Stimulated activated CD8-positive, alpha-beta memory T cell treated with anti-CD3 and anti-CD28 coated beads, Interleukin-7, amount 100 ng/mL, for 4 hours (primary cell): Measurements from ENCODE around the gene DOCK3.
A peak's percentile ranks its signal among the peaks of the same experiment; 100 is the strongest.
"Not testable (repeated sequence)": the region's sequence is repeated elsewhere in the genome, so short reads cannot be mapped to it uniquely, and the experiment has no call there.

ENCODE experiments used
- DNase-seq, 2 donors: peaks; one replicate each; pipeline ENCODE4 v3.0.0-alpha.2; 2020; ENCODE audit warnings: low read depth in 2 of 2

The DOCK3 gene

DNA sequence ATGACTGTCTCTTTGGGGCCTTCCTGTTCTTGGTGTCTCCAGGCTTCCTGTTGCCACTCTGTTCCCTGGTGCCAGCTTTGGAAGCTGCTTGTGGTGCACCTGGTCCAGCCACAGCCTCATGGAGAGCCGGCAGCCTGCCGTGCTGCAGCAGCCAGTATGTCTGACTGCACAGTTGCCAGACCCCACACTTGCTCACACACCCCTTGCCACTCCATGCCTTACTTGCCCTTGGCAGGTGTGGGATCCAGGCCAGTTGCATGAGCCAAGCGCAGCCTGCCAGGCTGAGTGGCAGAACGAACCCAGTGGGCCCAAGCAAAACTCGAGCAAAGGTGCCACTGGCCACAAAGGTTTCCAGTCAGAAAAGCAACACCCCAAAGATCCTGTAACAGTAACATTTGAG lies 309.2 kb downstream of the DOCK3 start:
- DNase-seq, result no peak

DNA sequence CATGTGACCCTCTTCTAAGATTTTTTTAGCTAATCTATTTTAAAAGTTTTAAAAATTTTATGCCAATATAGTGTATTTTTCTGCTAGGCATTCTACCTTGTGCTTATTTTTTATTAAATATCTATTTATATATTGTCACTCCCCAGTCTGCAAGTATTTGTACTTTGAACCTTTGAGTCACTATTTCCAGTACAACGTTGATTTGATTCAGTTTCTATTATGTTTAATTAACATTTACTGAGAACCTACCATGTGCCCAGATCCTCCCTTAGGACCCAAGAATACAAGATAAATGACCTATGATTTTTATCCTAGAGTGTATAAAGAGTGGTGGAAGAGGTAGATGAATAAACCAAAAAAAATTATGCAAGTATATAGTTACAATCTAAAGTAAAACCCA lies 311.2 kb downstream of the DOCK3 start:
- DNase-seq, result no peak

DNA sequence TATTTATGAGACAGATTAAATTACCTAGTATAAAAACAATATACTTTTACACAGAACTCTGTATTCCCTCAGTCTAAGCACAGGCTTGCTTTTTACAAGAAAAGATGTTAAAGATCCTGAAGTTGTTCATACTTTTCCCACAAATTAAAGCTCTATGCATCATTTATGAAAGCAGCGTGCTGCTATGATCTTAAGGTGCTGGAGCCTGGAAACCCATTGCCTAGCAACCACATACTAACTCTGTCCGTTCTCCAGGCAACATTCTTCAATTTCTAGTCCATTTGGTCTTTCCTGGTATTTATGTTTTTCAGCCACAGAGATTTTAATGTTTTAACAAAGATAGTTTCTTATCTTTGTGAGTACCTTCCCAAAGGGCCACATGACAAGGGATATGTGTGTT lies 312.0 kb downstream of the DOCK3 start:
- DNase-seq, result no peak

DNA sequence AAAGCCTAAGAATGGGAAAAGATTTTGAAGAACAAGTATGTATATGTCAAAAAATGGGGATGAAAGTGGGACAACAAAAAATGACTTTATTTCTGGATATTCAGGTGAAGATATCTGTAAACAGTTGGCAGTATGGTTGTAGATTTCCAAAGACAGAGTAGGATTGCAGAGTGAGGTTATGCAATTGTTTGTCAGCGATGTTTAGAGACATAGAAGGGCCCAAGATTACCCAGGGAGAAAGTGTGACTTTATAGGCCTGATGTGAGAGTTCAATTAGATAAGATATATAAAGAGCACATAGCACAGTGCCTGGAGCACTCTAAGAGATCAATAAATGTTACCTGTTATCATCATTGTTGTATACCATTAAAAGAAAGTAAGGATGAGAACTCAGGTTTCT lies 319.8 kb downstream of the DOCK3 start:
- no peak for DNase-seq

DNA sequence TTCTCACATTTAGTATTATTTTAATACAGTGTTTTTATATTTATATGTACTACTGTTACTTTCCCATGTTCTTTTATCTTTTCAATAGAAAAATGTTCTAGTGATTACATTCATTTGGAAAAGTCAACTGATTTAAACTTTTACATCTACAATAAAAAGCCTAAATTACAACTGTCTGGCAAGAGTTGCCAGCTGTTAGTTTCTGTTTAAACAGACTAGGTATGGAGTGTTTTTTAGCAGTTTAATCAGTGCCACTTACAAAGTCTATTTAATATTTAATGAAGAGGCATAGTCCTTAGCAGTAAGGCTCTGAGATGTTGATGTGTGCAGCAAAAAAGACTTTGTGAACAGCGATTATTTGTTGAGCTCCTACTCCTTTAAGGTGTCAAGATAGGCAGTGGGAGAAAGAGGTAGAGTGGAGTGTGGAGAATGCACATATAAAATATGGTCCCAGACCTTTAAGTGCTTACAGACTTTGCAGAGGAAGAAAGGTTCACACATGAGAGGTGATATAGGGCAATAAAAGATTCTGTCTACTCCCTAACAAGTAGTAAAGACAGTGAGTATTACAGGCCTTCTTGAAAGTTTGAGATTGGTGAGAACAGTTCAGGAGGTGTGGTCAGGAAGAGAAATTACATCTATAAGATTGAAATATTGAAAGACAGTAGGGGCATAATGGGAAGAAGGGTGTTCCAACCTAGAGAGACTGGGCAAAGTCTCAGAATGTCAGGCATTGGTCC lies 320.5 kb downstream of the DOCK3 start:
- no peak for DNase-seq

DNA sequence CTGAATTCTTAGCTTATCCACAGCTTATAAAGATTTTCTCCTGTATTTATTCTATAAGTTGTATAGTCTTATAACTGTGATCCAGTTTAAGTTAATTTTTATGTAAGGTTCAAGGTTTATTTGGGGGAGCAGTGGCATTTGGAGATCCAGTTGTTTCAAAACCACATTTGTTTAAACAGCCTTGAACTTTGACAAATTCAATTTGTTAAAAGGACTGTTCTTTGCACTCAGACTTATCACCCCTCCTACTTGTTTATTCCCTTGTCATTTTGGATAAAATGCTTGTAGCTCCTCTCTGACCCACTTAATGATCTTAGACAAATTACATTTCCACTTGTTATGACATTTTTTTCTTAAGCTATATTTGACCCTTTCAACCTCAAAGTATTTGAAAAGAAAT lies 327.8 kb downstream of the DOCK3 start:
- DNase-seq, result no peak

DNA sequence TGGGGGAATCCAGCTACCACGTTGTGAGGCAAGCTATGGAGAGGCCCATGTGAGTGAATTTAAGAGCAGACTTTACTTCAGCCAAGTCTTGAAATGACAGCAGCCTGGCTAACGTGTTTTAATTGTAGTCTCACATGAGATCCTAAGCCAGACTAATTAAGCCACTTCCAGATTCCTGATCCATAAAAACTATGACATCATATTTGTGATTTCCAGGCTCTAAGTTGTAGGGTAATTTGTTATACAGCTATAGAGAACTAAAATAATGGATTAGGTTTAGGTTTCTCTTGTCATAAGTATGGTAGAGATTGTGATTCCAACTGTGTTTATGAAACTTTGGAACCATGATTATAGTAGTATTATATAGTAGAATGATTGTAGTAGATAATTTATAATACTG lies 329.5 kb downstream of the DOCK3 start:
- DNase-seq, result no peak

DNA sequence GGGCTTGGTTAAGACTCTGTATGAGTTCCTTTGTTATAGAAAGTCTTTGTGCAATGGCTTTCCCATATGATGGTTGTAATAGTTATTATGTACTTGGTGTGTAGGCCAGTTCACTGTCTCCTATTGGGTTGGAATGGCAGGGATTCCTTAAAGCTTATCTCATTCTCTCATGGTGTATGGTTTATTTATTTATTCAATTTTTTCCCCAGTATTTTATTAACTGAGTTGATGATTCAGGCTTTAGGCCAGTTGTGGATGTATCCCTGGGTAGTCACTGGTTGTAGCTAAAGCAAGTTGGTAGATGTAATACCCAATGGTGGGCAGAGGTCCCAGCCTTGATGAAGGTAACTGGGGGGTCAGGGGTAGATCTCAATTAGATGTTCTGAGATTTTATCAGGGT lies 349.4 kb downstream of the DOCK3 start:
- DNase-seq, result no peak

DNA sequence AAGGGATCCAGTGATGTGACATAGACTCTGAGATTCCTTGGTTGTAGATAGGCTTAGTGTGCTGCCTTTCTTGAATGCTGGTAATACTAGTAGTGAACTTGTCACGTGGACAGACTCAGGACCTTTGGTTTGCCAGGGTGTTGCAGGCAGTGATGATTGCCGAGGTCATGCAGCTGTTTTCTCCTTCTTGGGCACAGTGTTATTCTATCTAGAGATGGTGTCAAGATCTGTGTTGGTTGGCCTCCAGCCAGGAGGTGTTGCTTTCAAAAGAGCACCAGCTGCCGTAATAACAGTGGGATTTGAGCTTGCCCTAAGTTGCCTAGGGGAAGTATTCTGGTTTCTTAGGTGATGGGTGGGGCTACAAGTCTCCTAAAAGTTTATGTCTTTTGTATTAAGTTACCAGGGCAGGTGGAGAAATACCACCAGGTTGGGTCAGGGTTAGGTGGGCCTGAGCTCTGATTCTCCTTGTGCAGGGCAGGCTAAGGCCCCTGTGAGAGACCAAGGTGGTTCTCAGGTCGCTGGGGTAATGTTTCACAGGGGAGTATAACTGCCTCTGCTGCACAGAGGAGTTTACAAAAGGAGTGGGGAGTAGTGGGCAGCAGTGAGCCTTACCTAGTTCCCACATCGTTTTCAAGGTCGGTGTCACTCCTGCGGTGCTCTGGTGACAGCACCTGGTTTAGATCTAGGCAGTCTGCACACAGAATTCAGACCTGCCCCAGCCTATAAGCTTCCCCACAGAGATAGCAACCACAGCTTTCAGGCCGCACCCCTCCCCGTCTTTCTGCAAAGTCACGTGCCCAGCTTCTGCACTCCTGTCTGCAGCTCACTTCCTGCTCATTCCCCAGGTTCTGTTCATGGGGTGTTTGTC lies 350.3 kb downstream of the DOCK3 start:
- peak; percentile 49 to 61 for DNase-seq

DNA sequence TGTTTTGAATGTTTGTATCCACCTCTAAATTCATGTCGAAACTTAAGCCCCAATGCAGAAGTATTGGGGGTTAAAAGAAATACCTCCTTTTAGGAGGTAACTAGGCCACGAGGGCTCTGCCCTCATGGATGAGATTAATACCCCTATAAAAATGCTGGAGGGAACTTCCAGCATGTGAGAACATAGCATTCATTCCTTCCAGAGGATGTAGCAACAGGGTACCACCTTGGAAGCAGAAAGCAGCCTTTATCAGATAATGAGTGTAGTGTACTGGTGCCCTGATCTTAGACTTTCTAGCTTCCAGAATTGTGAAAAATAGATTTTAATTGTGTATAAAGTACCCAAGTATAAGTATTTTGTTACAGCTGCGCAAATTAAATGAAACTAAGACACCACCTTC lies 356.9 kb downstream of the DOCK3 start:
- DNase-seq, result no peak

DNA sequence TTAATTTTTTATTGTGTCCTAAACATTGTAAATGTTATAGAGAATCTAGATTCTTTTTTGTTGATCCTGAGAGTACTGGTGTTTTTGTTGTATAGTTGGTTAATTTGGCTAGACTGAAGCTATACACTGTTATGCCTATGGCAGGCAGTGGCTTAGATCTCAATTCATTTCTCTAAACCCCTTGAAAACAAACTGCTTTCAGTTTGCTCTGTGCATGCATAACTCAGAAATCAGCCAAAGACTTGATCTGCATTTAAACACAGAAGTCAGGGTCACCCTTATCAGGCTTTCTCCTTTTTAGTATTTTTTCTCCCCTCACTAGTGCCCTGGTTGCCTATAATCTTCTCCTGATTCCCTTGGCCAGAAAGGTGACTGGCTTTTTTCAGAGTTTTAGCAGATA lies 360.9 kb downstream of the DOCK3 start:
- DNase-seq, result no peak

DNA sequence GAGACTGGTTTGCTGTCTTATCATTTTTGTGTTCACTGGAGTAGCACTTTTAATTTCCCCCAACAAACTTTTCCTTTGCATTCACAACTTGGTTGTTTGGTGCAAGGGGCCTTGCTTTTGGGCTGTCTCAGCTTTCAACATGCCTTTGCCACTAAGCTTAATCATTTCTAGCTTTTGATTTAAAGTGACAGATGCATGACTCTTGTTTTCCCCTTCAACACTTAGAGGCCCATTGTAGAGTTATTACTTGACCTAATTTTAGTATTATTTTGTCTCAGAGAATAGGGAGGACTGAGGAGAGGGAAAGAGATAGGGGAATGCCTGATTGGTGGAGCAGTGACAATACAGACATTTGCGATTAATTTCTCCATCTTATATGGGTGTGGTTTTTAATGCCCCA lies 370.3 kb downstream of the DOCK3 start:
- no peak for DNase-seq

DNA sequence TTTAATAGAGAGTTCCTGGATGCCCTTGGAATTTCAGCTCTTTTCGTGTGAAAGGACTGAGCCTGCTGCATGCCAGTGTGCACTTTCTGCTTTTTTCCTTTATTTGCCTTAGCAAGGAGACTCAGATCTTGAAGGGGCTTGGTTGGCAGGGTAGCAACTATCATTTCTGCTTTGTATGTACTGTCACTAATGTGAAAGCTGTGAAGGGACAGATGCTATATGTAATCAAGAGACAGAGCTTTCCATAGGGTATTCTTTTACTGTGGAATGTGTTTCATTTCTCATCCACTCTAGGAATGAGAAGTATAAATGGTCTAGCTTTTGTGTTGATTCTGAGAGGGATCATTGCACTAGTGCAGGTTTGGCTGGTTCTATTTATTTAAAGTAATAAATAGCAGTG lies 377.8 kb downstream of the DOCK3 start:
- DNase-seq, result no peak

DNA sequence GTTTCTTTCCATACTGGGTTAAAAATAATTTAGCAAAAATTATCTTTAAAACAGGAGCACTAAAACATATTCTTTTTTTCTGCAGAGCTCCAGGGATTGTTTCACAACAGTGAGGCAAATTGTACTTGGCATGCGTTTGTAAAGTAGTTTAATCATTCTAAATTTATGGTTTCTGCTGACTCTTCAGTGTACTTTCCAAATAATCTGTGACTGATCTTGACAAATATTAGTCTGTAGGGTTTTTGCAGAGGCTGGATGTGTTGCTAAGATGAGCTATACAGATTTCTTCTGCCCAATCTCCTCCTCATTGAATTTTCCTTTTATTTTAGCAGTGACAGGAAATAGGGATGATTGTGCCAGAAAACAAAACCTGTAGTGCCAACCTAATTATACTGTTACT lies 382.4 kb downstream of the DOCK3 start:
- DNase-seq, result no peak

DNA sequence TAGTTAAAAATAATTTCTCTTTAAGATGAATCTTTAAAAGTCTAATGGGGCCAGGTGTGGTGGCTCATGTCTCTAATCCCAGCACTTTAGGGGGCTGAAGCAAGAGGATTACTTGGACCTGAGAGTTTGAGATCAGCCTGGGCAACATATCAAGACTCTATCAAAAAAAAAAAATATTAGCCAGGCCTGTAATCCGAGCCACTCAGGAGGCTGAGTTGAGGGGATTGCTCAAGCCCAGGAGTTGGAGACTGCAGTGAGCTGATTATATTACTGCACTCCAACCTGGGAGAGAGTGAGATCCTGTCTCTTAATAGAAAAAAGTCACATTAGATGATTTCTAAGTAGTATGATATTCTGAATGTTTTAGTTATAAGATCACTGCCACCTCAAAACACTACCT lies 388.3 kb downstream of the DOCK3 start:
- no peak for DNase-seq

DNA sequence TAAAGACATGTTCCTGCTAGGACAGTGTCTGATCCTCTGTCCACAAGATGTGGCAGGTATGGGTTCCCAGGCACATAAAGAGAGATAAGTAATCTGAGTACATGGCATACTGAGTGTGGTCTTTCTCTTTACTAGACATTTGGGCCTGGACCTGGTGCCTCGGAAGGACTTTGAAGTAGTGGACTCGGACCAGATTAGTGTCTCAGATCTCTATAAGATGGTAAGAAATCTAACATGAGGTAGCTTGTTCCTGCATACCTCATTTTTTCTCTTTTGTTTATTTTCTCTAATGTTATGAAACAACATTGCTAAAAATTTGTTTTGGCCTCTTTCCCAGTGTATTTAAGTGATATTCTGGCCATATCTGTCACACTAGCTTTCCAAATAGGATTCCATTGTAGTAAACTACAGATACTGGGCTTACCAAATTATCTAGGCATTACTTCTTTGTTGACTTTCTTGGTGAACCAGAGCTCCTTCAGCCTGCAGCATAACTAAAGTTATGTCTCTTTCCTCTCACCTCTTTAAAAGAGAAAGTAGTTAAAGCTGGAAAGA lies 400.6 kb downstream of the DOCK3 start:
- no peak for DNase-seq

DNA sequence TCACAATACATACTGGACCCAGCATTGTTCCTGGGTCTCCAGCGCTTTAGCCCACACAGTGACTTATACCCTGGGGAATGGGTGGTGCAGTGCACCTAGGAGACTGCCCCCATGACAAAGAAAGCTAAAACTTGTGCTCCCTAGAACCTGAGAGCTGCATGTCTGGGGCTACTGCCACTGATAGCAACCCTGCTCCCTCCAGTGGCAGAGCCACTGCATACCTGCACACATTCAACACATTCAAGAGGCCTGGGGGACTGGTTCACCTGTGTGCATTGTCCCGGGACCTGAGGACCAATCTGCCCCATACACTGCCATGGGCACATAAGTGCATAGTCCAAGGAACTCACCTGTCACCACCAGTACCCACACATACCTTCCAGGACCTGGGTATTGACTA lies 407.6 kb downstream of the DOCK3 start:
- DNase-seq, result no peak

DNA sequence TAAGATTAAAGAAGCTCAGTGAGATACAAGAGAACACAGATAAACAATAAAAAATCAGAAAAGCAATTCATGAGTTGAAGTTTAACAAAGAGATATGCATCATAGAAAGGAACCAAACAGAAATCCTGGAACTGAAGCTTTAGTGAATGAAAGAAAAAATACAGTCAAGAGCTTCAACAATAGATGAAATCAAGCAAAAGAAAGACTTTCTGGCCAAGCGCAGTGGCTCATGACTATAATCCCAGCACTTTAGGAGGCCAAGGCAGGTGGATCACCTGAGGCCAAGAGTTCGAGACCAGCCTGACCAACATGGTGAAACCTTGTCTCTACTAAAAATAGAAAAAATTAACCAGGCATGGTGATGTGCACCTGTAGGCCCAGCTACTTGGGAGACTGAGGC lies 408.8 kb downstream of the DOCK3 start:
- DNase-seq, result no peak

DNA sequence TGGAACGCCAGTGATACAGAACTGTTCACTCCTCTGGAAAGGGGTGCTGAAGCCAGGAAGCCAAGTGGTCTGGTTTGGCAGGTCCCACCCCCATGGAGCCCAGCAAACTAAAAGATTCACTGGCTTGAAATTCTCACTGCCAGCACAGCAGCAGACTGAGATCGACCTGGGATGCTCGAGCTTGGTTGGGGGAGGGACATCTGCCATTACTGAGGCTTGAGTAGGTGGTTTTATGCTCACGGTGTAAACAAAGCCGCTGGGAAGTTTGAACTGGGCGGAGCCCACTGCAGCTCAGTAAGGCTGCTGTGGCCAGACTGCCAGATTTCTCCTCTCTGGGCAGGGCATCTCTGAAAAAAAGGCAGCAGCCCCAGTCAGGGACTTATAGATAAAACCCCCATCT lies 417.4 kb downstream of the DOCK3 start:
- DNase-seq, result not testable (repeated sequence)

DNA sequence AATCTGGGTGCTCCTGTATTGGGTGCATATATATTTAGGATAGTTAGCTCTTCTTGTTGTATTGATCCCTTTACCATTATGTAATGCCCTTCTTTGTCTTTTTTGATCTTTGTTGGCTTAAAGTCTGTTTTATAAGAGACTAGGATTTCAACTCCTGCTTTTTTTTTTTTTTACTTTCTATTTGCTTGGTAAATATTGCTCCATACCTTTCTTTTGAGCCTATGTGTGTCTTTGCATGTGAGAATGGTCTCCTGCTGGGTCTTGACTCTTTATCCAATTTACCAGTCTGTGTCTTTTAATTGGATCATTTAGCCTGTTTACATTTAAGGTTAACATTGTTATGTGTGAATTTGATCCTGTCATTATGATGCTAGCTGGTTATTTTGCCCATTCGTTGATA lies 420.1 kb downstream of the DOCK3 start:
- not testable (repeated sequence) for DNase-seq

DNA sequence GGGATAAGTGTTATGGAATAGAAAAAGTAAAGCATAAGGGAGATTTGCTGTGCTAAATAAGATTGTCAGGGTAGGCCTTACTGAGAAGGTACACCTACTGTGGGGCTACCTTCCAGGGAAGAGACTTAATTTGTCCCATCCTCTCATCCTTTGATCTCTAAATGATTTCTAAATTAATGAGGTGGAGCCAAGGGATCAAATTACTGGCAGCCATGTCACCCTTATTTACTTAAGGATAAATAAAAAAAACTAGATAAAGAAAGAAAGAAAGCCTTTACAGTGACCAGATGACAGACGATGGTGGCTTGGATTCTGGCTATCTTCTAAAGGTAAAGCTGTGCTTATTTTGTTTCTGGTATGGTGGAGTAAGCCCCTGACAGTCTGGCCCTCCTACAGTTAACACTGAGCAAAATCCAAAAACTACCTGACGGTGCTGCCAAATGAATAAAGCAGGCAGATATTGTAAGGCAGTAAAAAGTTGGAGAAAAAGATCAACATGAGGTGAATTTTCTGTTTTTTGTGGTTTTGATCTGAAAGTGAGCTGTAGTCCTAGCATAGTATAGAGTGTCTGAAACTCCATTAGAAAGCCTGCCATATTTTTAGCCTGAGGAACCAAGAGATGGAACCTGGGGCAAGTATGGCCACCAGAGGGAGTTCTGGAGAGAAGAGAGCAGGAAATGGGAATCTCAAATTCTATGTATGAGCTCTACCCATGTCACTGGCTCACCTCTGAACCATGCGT lies 425.2 kb downstream of the DOCK3 start:
- no peak for DNase-seq

DNA sequence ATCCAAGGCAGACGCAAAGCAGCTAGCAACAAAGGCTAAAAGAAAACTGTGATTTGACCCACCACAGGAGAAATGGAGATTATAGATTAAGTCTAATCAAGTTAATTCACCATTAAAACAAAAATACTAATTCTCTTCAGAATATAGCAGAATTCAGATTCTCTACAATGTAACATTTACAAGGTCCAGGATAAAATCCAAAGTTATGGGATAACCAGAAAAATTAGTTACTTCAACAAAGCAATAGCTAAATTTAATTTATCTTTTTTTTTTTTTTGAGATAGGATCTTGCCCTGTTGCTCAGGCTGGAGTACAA lies 425.8 kb downstream of the DOCK3 start:
- DNase-seq, result no peak

DNA sequence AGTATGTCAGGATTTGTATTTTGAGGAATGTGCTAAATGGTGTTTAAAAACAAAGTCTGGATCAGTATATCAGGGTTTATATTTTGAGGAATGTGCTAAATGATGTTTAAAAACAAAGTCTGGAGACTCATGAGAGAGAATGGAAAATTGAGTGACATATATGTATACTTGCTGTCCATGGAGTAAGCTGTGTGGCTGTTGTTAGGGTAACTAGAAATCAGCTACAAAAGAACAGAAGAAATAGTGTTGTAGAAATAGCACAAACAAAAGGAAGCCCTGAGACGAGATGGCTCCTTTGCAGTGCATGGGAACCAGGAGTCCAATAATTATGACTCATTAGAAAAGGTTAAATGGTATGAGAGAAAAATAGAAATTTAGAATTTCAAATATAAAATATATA lies 427.7 kb downstream of the DOCK3 start:
- DNase-seq, result no peak
